GM12873 (cell line): Measurements from ENCODE around the gene MYRIP.

Experiments
- TF ChIP-seq, protein P1 (sequence below): IDR thresholded peaks from 2 replicates; pipeline ENCODE4 v1.5.1; 2012; ENCODE audit warnings: low read depth, mild to moderate bottlenecking, moderate library complexity, low read length, control low read depth; ENCODE audit not compliant: insufficient read depth; ENCODE audit errors: missing control alignments

Gene MYRIP

DNA sequence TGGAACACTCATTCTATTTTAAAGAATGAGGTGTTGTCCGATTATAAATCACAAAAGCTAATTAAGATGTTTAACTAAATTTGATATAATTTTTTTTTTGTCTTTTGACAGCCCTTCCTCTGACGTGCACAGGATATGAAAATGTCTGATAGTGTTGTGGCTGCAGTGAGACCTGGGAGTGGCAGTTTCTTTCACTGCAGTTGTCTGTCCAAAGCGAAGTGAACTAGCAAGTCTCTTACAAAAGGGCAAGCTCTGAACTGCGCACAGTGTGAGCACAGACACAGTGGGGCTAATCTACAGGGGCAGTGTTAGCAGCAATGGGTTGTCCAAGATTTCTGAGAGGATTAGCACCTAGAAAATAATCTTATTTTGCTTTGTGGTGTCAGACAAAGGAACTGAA, 29.1 kb upstream of the MYRIP start:
- TF ChIP-seq, protein P1, sequence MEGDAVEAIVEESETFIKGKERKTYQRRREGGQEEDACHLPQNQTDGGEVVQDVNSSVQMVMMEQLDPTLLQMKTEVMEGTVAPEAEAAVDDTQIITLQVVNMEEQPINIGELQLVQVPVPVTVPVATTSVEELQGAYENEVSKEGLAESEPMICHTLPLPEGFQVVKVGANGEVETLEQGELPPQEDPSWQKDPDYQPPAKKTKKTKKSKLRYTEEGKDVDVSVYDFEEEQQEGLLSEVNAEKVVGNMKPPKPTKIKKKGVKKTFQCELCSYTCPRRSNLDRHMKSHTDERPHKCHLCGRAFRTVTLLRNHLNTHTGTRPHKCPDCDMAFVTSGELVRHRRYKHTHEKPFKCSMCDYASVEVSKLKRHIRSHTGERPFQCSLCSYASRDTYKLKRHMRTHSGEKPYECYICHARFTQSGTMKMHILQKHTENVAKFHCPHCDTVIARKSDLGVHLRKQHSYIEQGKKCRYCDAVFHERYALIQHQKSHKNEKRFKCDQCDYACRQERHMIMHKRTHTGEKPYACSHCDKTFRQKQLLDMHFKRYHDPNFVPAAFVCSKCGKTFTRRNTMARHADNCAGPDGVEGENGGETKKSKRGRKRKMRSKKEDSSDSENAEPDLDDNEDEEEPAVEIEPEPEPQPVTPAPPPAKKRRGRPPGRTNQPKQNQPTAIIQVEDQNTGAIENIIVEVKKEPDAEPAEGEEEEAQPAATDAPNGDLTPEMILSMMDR, result no peak

DNA sequence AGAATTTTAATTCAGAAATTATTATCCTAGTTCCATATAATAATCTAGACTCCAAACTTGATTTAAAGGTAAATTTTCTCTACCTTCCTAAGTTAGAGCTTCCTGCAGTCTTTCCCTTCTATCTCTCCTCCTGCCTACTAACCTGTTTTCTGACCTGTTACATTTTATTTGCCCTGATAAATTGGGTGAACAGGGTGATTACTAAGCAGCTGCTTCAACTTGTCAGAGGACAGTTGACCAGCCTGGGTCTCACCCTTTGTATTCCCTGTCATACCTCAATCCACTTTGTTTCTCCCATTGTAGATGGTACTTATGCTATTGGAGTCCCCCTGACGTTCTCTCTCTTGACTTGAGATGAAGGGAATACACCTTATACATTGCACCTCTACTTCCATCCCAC, 28.4 kb upstream of the MYRIP start:
- TF ChIP-seq, protein P1, result no peak

DNA sequence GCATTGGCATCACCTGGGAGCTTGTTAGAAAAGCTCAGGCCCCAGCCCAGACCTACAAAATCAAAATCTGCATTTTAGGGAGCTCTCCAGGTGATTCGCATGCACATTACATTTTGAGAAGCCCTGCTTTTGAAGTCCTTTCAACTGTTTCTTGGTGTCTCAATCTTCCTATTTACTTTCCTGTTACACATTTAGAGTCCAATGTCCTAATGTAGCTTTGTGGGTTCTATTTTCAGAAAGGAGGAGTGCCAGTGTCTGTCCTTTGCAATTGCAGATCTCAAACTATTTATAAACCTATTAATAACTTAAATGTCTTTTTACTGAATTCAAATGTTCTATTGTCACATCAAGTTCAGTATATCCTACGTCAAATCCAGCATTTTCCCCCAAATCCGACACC, 27.8 kb upstream of the MYRIP start:
- TF ChIP-seq, protein P1, result no peak

DNA sequence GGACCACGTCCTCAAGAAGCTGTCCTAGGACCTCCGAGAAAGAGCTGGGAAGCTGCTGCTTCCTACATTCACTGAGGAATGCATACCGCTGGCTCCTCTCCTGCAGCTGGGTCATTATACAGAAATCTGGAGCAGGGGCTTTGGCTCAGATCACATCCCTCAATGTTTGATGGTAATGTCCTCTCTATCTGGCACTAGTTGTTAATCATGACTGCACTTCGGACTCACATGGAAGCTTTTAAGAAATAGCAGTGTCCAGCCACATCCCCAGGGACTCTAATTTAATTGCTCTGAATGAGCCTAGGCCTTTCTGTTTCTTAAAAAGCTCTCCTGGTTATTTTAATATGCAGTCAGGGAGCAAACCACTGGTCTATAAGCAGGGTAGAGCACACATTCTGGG, 25.7 kb upstream of the MYRIP start:
- TF ChIP-seq, protein P1, result no peak

DNA sequence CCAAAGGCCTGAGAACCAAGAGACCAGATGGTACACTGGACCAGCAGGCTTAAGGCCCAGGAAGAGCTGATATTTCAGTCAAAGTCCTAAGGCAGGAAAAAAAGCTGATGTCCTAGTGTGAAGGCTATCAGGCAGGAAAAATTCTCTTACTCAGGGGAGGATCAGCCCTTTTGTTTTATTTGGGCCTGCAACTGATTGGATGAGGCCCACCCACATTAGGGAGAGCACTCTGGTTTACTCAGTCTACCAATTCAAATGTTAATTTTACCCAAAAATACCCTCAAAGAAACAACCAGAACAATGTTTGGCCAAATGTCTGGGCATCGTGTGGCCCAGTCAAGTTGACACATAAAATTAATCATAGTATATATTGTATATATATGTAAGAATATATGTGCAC, 24.5 kb upstream of the MYRIP start:
- TF ChIP-seq, protein P1, result no peak

DNA sequence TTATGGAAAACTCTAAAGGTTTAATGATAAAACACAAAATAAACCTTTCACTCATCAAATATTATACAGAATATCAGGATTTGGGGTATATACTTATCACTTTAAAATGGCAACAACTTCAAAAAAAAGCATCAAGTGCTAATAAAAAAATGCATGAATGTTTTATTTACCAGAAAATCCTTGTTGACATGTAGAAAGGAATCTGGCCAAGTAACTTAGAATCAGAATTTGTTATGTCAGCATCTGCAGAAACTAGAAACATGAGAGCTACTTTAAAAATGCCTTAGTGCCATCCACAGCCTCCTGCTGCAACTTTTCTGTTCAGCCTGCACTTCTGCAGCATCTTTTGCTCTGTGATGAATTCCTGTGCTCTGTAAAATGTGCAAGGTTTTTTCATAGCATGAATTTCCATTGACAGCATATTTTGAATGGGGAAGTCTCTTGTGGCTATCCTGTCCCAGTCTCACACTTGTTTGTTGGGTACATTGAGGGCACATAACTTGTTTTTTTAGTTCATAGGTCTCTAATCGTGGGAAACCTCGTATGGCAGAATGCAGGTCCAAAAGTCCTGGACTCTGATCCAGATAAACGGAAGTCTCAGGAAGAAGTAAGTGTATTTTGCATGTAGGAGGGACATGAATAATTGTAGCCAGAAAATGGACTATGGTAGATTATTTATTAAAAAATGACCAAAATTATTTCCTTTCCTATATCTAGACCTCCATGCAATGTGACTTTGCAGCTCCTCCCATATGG, 21.1 kb upstream of the MYRIP start:
- TF ChIP-seq, protein P1, result no peak

DNA sequence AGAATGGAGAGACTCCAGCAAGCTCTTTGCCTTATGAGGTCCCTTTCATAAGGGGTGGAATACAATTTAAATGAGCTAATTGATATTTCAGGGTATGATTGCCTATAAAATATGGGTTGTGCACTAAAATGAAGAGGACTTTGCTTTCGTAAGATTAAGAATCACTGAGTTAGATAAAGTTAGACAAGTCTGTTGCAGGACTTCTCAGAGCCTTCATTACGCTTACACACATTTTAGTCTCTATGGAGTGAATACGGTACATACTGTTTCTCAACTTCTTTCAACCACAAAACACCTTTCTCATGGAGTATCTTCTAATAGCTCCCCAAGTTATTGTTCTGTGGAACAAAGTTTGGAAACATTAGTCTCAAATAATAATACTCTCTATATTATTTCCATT, 17.8 kb upstream of the MYRIP start:
- TF ChIP-seq, protein P1, result no peak
